Adrenal gland (tissue), 5 donors: ENCODE data around the gene PELI1.

Source experiments
- CTCF ChIP-seq, 6 experiments: fragments of 450-650 bp in 4 of 6; fragments of 200-600 bp in 2 of 6; sonication (generic) in 1 of 6; IDR thresholded peaks; 1 replicate in 5 of 6; 2 replicates in 1 of 6; pipeline versions ENCODE4 v1.5.1 to v1.8.0; 2016 to 2021; ENCODE audit warnings: antibody characterized with exemption in 6 of 6, mild to moderate bottlenecking in 2 of 6, moderate library complexity in 1 of 6
- POLR2A ChIP-seq, 2 donors: fragments of 450-650 bp; IDR thresholded peaks; one replicate each; pipeline ENCODE4 v1.6.1; 2017; ENCODE audit warnings: antibody characterized with exemption in 2 of 2, mild to moderate bottlenecking in 2 of 2, moderate library complexity in 1 of 2
- donor health status: DM: no; HTN: no; CAD: no.

DNA sequence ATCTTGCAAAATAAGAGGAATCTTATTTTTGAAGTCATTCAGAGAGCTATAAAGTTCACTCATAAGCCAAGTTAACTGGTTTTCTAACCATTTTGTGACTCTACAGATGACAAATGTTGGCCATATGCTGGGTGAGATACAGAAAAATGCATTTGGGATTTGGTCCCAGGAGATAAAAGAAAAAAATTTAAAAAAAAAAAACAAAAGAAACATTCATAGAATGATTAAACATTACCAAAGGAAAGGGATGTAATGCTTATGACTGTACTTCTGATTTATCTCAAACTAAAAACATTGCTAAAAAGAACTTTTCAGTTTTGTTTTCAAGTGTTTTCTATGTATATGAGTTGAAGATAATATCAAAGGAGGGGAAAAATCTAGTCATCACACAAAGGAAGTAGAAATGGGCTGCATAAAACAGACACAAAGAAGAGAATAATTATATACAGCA is 43.1 kb downstream of the PELI1 start:
- TF ChIP-seq POLR2A (IDR thresholded peaks at IDR 0.05) (no peak), CTCF (IDR thresholded peaks at IDR 0.05) (no peak)
